HG03095 (cell line): Measurements from ENCODE around the gene KLHL42.
"Not testable (repeated sequence)": the region's sequence is repeated elsewhere in the genome, so short reads cannot be mapped to it uniquely, and the experiment has no call there.

Source experiments
- ATAC-seq: cut with Tn5 transposase; IDR thresholded peaks from one replicate; pipeline ENCODE4 v1.9.1; 2021; ENCODE audit warnings: moderate library complexity; ENCODE audit not compliant: unreplicated experiment

Gene KLHL42

GRCh38 chr12:27814851-27815591 lies 35.0 kb downstream of the KLHL42 start:
- ATAC-seq: no peak

- ATAC-seq: no peak
Observed at GRCh38 chr12:27817766-27818165, 37.7 kb downstream of the KLHL42 start.

GRCh38 chr12:27818401-27818918 lies 38.4 kb downstream of the KLHL42 start:
- ATAC-seq: no peak

GRCh38 chr12:27820564-27820963 lies 40.5 kb downstream of the KLHL42 start:
- ATAC-seq: no peak

- no peak for ATAC-seq
Observed at GRCh38 chr12:27821259-27821973, 41.4 kb downstream of the KLHL42 start.

GRCh38 chr12:27822076-27822712 lies 42.2 kb downstream of the KLHL42 start:
- ATAC-seq: peak; percentile 79

- no peak for ATAC-seq
Observed at GRCh38 chr12:27823038-27823437, 43.0 kb downstream of the KLHL42 start.

- ATAC-seq: peak; percentile 58
Observed at GRCh38 chr12:27824126-27824842, 44.3 kb downstream of the KLHL42 start.

GRCh38 chr12:27826076-27826475 lies 46.0 kb downstream of the KLHL42 start:
- ATAC-seq: no peak

- ATAC-seq: no peak
Observed at GRCh38 chr12:27828196-27828595, 48.2 kb downstream of the KLHL42 start.

GRCh38 chr12:27838543-27839185 lies 58.6 kb downstream of the KLHL42 start:
- ATAC-seq: no peak

- peak; percentile 55 for ATAC-seq
Observed at GRCh38 chr12:27840229-27840999, 60.4 kb downstream of the KLHL42 start.

GRCh38 chr12:27841392-27841882 lies 61.4 kb downstream of the KLHL42 start:
- no peak for ATAC-seq

- ATAC-seq: no peak
Observed at GRCh38 chr12:27843714-27844245, 63.7 kb downstream of the KLHL42 start.

- ATAC-seq: no peak
Observed at GRCh38 chr12:27844366-27845090, 64.5 kb downstream of the KLHL42 start.

GRCh38 chr12:27845187-27845586 lies 65.2 kb downstream of the KLHL42 start:
- ATAC-seq: no peak

GRCh38 chr12:27845706-27846105 lies 65.7 kb downstream of the KLHL42 start:
- ATAC-seq: not testable (repeated sequence)

- not testable (repeated sequence) for ATAC-seq
Observed at GRCh38 chr12:27847293-27847692, 67.3 kb downstream of the KLHL42 start.

- no peak for ATAC-seq
Observed at GRCh38 chr12:27851311-27851710, 71.3 kb downstream of the KLHL42 start.
